ENCODE results near the gene FRY.

DNA sequence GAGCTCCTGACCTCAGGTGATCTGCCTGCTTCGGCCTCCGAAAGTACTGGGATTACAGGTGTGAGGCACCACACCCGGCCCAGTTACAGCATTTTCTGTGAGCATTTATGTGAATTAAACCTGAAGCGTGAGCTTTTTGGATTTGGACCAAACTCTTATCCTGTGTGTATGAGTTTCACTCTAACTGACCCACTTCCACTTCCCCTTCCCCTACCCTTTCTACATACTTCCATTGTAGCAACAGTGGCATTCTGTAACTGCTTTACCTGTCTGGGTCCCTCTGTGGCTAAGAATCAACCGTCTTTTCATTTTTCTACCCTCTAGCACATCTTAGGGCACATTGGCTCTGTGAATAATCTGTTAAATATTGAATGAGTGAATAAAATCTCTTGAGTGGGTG is 16.2 kb downstream of the FRY start:
- TF ChIP-seq, protein P1, sequence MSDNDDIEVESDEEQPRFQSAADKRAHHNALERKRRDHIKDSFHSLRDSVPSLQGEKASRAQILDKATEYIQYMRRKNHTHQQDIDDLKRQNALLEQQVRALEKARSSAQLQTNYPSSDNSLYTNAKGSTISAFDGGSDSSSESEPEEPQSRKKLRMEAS (IDR thresholded peaks at IDR 0.05): no peak
- no peak for TF ChIP-seq NFIC (IDR thresholded peaks at IDR 0.05)
- TF ChIP-seq EP300 (IDR thresholded peaks at IDR 0.05; ENCODE audit: borderline replicate concordance): no peak
- TF ChIP-seq RAD21 (IDR thresholded peaks at IDR 0.05; ENCODE audit: low read depth): no peak
- TF ChIP-seq YY1 (IDR thresholded peaks at IDR 0.05; ENCODE audit: low read depth): no peak
- TF ChIP-seq TAF1 (IDR thresholded peaks at IDR 0.05; ENCODE audit: low read depth): no peak
- TF ChIP-seq, protein P2, sequence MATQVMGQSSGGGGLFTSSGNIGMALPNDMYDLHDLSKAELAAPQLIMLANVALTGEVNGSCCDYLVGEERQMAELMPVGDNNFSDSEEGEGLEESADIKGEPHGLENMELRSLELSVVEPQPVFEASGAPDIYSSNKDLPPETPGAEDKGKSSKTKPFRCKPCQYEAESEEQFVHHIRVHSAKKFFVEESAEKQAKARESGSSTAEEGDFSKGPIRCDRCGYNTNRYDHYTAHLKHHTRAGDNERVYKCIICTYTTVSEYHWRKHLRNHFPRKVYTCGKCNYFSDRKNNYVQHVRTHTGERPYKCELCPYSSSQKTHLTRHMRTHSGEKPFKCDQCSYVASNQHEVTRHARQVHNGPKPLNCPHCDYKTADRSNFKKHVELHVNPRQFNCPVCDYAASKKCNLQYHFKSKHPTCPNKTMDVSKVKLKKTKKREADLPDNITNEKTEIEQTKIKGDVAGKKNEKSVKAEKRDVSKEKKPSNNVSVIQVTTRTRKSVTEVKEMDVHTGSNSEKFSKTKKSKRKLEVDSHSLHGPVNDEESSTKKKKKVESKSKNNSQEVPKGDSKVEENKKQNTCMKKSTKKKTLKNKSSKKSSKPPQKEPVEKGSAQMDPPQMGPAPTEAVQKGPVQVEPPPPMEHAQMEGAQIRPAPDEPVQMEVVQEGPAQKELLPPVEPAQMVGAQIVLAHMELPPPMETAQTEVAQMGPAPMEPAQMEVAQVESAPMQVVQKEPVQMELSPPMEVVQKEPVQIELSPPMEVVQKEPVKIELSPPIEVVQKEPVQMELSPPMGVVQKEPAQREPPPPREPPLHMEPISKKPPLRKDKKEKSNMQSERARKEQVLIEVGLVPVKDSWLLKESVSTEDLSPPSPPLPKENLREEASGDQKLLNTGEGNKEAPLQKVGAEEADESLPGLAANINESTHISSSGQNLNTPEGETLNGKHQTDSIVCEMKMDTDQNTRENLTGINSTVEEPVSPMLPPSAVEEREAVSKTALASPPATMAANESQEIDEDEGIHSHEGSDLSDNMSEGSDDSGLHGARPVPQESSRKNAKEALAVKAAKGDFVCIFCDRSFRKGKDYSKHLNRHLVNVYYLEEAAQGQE (IDR thresholded peaks at IDR 0.05; ENCODE audit: low read depth): no peak
- no peak for TF ChIP-seq CEBPB (IDR thresholded peaks at IDR 0.05)
- TF ChIP-seq EGR1 (IDR thresholded peaks at IDR 0.05): no peak
- TF ChIP-seq, protein P3, sequence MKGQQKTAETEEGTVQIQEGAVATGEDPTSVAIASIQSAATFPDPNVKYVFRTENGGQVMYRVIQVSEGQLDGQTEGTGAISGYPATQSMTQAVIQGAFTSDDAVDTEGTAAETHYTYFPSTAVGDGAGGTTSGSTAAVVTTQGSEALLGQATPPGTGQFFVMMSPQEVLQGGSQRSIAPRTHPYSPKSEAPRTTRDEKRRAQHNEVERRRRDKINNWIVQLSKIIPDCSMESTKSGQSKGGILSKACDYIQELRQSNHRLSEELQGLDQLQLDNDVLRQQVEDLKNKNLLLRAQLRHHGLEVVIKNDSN (IDR thresholded peaks at IDR 0.05): no peak
